ENCODE data around the gene ZBTB8OS.

ZBTB8OS gene

DNA sequence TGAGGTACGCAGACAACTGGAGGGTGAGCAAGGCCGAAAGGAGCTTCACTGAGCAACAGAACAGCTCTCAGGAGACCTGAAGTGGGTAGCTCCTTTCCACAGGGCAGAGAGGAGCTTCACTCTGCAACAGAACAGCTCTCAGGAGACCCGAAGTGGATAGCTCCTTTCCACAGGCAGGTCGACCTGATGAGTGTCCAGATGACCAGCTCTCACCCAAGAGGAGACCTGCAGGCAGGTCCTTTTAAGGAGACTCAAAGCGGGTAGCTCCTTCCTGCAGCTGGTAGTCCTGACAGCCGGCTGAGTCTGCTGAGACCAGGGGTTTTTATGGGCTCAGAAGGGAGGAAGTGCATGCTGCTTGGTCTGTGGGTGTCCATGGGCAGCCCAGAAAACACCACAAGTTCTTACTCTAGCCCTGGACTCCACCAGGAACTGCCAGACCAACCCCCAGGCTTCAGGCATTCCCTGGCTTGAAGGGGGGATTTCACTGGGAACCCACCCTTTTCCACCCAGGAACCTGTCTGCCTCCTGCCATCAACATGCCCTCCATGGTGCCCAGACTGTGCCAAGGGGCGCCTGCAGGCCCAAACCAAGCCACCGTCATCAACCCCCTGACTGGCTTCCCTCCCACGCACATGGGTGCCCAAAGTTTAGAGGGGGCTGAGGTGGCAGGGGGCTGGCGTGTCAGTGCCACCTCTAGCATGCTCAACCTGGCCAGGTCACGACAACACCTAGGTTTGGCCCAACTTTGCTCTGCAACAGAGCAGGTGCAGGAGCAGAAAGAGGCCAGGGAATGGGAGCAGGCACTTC is 43.6 kb downstream of the ZBTB8OS start:
- DNase-seq = no peak

- DNase-seq = no peak
Observed at GRCh38 chr1:32605711-32606424, 44.5 kb downstream of the ZBTB8OS start.

- DNase-seq = no peak
Observed at GRCh38 chr1:32600034-32600433, 50.3 kb downstream of the ZBTB8OS start.

- DNase-seq = no peak
Observed at GRCh38 chr1:32592943-32593342, 57.4 kb downstream of the ZBTB8OS start.

GRCh38 chr1:32580348-32581017 is 69.9 kb downstream of the ZBTB8OS start:
- no peak for DNase-seq

Measured in NCI-H510A (cell line).